GM19395 (cell line): ENCODE results near the gene TRIM62.
A peak's percentile ranks its signal among the peaks of the same experiment; 100 is the strongest.
"Not testable (repeated sequence)": the region's sequence is repeated elsewhere in the genome, so short reads cannot be mapped to it uniquely, and the experiment has no call there.

ENCODE experiments used
- ATAC-seq: cut with Tn5 transposase; IDR thresholded peaks from one replicate; pipeline ENCODE4 v1.9.1; 2021; ENCODE audit warnings: mild to moderate bottlenecking, moderate library complexity; ENCODE audit not compliant: unreplicated experiment

TRIM62 gene

DNA sequence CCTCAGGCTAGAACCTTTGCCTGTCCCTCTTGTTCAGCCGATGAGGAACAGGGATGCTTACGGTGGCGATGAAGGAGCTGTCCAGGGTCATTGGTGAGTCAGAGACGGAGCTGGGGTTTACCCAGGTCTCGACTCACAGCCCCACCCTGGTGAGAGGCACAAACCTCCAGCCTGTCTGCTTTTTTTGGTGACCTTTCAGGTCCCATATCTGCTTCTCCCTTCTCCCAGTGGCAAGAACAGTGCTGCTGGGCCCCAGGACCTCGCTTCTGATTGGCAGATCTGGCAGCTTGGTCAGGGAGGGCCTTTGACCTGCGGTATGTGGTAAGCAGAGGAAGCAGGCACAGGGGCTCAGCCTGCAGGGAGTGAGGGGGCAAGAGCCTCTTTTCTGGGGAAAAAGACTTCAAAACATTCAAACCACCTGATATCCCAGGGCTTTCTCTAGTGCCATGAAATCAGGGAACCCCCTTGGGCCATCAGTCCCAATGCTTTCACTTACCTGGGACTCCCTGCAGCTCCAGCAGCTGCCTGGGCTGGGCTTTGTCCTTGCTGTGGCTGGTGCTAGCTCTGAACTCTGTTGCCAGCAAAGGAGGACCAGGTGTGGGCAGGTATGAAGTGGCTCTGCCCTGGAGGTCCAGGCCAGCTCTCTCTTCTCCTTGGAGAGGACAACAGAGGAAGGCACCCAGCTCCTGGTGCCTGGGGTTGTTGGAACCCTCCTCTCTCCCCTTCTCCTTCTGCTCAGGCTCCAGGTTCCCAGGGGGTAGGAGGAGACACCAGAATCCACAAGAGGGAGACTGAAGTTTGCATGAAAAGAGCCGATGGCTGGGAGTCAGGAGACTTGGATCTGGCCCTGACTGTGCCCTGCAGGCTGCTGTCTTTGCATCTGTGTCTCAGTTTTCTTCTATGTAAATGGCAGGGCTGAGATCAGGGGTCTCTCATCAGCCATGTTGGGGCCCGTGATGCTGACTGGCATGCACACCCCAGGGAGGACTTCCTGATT, 41.4 kb downstream of the TRIM62 start:
- ATAC-seq: no peak

GRCh38 chr1:33137800-33138199, 44.0 kb downstream of the TRIM62 start:
- no peak for ATAC-seq

- not testable (repeated sequence) for ATAC-seq
These were observed 45.8 kb downstream of the TRIM62 start for GRCh38 chr1:33136041-33136440.

DNA sequence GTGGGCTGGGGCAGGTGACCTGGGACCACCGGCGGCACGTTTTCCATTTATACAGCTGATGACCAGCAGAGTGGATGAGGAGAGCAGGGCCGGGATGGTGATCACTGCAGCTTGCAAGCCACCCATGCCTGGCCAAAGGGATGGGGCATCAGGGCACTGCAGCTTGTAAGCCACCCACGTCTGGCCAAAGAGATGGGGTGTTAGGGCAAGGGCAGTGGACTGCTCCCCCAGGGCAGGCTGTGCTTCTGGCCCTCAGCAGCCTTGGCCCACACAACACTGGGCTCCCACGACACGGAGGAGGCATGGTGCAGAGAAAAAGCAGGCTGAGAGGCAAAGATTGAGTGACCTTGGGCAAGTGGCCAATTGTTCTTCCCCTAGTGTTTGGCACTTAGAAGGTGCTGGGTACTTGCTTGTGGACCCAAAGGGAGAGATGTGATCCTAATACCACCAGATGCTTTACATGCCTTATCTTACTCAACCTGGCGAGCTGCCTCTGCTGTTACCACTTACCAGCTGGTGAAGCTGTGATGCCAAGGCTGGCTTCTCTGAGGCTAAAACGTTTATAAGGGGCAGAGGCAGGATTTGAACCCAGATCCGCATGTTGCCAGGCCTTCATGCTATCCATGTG, 48.3 kb downstream of the TRIM62 start:
- ATAC-seq: no peak

DNA sequence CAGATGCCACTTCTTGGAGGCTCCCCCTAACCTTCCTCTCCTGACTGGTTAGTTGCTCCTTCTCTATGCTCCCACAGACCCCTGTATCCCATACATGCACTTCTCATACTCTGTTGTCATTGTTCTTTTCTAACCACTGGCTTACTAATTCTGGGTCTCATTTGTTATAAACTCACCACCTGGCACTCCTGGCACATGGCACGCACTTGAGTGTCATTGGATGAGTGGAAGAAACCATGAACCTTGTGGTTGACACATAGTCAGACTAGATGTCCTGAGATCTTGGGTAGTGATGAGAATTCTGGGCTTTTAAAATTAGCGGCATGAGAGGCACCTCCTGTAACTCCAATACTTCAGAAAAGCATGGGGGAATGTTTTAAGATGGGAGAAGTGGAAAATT, 49.3 kb downstream of the TRIM62 start:
- no peak for ATAC-seq

- no peak for ATAC-seq
These were observed 50.7 kb downstream of the TRIM62 start for GRCh38 chr1:33131191-33131590.

- no peak for ATAC-seq
These were observed 51.5 kb downstream of the TRIM62 start for GRCh38 chr1:33130297-33130696.

DNA sequence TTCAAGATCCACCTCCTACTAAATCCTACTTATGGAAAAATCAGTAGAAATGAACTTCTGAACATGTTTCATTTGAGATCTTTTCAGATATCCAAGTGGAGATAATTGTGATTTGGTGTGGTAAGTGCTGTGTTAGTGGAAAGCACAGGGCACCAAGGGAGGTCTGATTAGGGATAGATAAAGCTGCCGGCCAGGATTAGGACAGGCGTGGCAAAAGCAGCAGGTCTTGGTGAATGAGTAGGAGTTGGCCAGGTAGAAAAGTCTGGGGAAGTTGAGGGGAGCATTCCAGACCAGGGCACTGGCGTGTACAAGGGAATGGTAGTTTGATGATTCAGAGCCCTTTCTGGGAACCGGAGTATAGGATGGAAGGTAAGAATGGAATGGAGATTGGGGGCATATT, 53.1 kb downstream of the TRIM62 start:
- ATAC-seq: no peak

GRCh38 chr1:33127001-33127823, 54.6 kb downstream of the TRIM62 start:
- peak; percentile 93 for ATAC-seq

- ATAC-seq: no peak
These were observed 55.3 kb downstream of the TRIM62 start for GRCh38 chr1:33126411-33127000.

- ATAC-seq: not testable (repeated sequence)
These were observed 57.2 kb downstream of the TRIM62 start for GRCh38 chr1:33124647-33125046.

DNA sequence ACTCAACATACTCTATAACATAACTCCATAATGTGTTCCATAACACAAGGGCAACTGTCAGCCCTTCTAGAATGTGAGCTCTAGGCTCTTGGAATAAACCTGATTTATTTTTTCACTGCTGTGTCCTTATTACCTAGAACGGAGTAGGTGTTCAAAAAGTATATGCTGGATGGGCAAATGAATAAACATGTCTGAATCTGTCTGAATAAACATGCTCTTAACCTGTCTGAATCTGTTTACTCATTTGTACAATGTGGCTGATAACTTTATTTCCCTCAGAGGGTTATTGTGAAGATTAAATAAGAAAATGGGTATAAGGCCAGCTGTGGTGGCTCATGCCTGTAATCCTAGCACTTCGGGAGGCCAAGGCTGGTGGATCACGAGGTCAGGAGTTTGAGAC, 58.6 kb downstream of the TRIM62 start:
- ATAC-seq: no peak

DNA sequence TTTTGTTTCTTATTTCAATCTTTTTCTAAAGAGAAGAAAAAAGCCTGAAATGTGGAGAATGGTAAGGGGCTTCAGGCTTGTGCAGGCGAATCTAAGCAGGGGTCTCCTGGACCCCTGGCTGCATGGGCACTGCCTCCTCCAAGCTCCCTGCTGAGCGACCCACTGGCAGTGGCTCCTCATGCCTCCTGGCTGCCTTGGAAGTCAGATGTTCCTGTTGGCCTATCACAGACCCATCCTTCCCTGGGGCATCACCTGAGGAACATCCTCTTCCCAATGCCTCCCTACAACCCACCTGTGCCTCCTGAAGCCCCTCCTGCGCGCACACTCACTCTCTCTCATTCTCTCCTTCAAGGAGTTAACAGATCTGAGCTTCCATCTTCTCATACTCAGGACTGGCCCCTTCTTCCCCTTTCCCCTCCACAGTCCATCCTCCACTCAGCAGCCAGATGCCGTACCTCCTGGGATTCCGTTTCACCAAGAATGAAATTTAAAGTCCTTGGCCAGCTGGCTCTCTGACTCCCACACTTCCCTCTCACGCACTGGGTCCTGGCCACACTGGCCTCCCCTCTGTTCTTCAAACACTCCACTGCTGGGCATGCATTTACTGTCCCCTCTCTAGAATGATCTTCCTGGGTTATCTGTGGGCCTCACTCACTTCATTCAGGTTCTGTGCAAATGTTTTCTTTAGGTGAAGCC, 59.2 kb downstream of the TRIM62 start:
- ATAC-seq: no peak

DNA sequence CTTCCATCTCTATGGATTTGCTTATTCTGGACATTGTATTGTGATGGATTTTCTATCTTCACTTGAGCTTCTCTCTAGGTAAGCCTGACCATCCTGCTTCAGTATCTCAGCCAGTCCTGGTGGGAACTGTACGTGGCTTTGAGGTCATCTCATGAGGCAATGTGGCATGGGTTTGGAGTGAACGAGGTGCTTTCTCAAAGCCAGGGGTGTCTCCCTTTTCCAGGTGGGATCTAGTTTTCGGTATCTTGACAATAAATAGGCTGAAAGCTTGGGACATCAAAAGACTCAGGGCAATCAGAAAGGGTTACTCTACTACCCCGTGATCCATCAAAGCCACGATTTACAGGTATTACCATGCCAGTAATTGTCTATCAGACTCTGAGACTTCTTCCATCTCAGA, 60.1 kb downstream of the TRIM62 start:
- ATAC-seq: no peak

- ATAC-seq: no peak
These were observed 61.2 kb downstream of the TRIM62 start for GRCh38 chr1:33120436-33121231.

DNA sequence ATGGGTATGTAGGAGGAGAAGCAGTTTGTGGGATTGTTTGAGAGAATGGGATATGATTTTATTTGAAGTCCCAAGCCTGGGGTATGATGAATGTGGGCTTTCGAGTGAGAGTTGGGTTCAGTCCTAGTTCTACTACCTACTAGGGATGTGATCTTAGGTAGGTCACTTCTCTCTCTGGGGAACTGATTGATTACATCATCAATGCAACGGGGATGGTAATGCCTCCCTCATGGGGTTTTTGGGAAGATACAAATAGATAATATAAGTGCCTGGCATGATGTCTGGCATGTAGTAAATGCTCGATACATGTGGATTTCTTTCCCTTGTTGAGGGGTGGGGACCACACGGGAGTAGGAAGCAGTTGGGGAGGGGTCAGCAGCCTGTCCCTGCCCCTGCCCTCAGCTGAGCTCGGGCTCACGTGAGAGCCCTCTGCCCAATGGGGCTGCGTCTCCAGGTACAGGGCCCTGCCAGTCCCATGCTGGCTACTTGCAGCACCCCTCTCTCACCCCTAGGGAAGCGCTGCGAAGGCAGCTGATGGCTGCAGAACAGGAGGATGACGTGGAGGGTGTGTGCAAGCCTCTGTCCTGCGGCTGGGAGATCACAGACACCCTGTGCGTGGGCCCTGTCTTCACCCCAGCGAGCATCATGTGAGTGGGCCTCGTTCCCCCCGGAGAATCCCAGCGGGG, 62.2 kb downstream of the TRIM62 start:
- ATAC-seq: no peak

DNA sequence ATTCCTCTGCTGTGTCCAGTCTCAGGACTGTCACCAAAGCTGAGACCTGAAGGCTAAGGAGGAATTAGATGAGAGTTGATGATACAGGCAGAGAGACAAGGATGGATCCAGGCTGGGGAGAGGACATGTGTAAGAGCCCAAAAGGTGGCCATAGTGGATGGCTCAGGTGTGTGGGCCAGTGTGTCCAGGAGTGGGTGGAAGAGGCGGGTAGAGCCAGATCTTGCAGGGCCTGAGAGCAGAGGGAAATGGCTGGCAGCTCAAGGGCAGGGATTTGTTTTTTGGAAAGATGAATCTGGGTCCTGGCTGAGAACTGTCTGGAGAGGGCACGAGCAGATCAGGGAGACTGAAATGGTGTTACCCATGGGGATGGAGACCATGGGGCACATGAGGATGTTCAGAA, 62.8 kb downstream of the TRIM62 start:
- no peak for ATAC-seq

GRCh38 chr1:33118274-33118673, 63.6 kb downstream of the TRIM62 start:
- no peak for ATAC-seq
